K562 (cell line): Measurements from ENCODE around the gene ITPR1. TPM values are rescaled to one million over a fixed set of nuclear protein-coding genes. Genes with fewer than 3 reads are reported as not detected.

Experiments used
- GTF2A2 ChIP-seq: IDR thresholded peaks from 2 replicates; pipeline ENCODE4 v1.6.1; 2016; ENCODE audit warnings: mild to moderate bottlenecking, missing genetic modification characterization, missing compliant biosample characterization
- KLF6 ChIP-seq: fragments of 250-450 bp; sonication (Bioruptor Pico); IDR thresholded peaks from 2 replicates; pipeline ENCODE4 v1.4.0; 2020; ENCODE audit warnings: mild to moderate bottlenecking, moderate library complexity, borderline replicate concordance
- MAZ ChIP-seq, 2 experiments: fragments of 450-650 bp in 1 of 2; sonication (generic) in 1 of 2; formaldehyde crosslinking; IDR thresholded peaks in 1 of 2; conservative IDR thresholded peaks in 1 of 2; 2 replicates each; pipeline versions ENCODE4 v1.4.0 to v1.5.0; 2020; ENCODE audit warnings: mild to moderate bottlenecking in 1 of 2, missing genetic modification reagents in 1 of 2
- PTRF ChIP-seq: fragments of 450-650 bp; IDR thresholded peaks from 2 replicates; pipeline ENCODE4 v1.6.1; 2016; ENCODE audit warnings: mild to moderate bottlenecking, missing genetic modification characterization, missing compliant biosample characterization
- RAD21 ChIP-seq, 2 experiments: fragments of 250-450 bp in 1 of 2; fragments of 450-650 bp in 1 of 2; sonication (Bioruptor Pico) in 1 of 2; formaldehyde crosslinking in 1 of 2; IDR thresholded peaks in 1 of 2; conservative IDR thresholded peaks in 1 of 2; 2 replicates each; pipeline versions ENCODE4 v1.4.0 to v1.8.0; 2020 to 2022; ENCODE audit warnings: mild to moderate bottlenecking in 2 of 2, moderate library complexity in 1 of 2
- RFX7 ChIP-seq: fragments of 250-450 bp; sonication (Bioruptor Pico); IDR thresholded peaks from 2 replicates; pipeline ENCODE4 v1.5.1; 2021; ENCODE audit warnings: mild to moderate bottlenecking
- TAF1 ChIP-seq: IDR thresholded peaks from 2 replicates; pipeline ENCODE4 v1.6.1; 2011; ENCODE audit warnings: mild to moderate bottlenecking, low read length, moderate library complexity; ENCODE audit not compliant: insufficient read depth, control insufficient read depth, severe bottlenecking; ENCODE audit errors: extremely low read depth
- ZFP1 ChIP-seq: fragments of 450-650 bp; formaldehyde crosslinking; IDR thresholded peaks from 2 replicates; pipeline ENCODE4 v1.4.0; 2020; ENCODE audit warnings: mild to moderate bottlenecking, mixed read lengths
- ZNF175 ChIP-seq: fragments of 200-800 bp; sonication (Bioruptor generic); IDR thresholded peaks from 2 replicates; pipeline ENCODE4 v1.6.1; 2016; ENCODE audit warnings: low read depth, mild to moderate bottlenecking, missing genetic modification characterization, missing compliant biosample characterization
- ZNF197 ChIP-seq: fragments of 200-800 bp; sonication (Bioruptor generic); IDR thresholded peaks from 2 replicates; pipeline ENCODE4 v1.6.1; 2016; ENCODE audit warnings: low read depth, missing genetic modification characterization, missing compliant biosample characterization
- ZNF76 ChIP-seq: fragments of 250-450 bp; sonication (Bioruptor Pico); IDR thresholded peaks from 2 replicates; pipeline ENCODE4 v1.4.0; 2020; ENCODE audit warnings: mild to moderate bottlenecking, moderate library complexity, borderline replicate concordance
- polyA plus RNA-seq, 8 experiments: library from polyadenylated mRNA; depleted of rRNA in 4 of 8; stranded (reverse) in 5 of 8; unstranded in 3 of 8; fragments of >200 nt; fragmentation: Nextera tagmentation in 2 of 8; fragmentation: Illumina TruSeq in 1 of 8; extraction: Ambion mirVana in 2 of 8; extraction: Trizol in 1 of 8; gene quantifications; 2 replicates each; pipeline versions ENCODE4 v1.2.1 to v1.2.3, GENCODE V29; 2011 to 2014; ENCODE audit warnings: inconsistent platforms in 1 of 8, missing spikeins in 1 of 8
- total RNA-seq, 7 experiments: library from RNA; depleted of rRNA in 6 of 7; stranded (reverse); fragments of >200 nt in 6 of 7; fragmentation: Illumina TruSeq in 2 of 7; extraction: Trizol in 2 of 7; gene quantifications; 2 replicates each; pipeline versions ENCODE4 v1.2.1 to v1.2.3, GENCODE V29; 2011 to 2021; ENCODE audit warnings: low replicate concordance in 1 of 7
- TF ChIP-seq, protein P1 (sequence below): fragments of 450-650 bp; IDR thresholded peaks from 2 replicates; pipeline ENCODE4 v1.6.1; 2016
- TF ChIP-seq, protein P2 (sequence below), 2 experiments: fragments of 200-800 bp in 1 of 2; sonication (Bioruptor generic) in 1 of 2; sonication (generic) in 1 of 2; formaldehyde crosslinking in 1 of 2; IDR thresholded peaks in 1 of 2; conservative IDR thresholded peaks in 1 of 2; 2 replicates each; pipeline versions ENCODE4 v1.5.0 to v1.6.1; 2016 to 2020; ENCODE audit warnings: missing compliant biosample characterization in 1 of 2, missing genetic modification characterization in 1 of 2, missing genetic modification reagents in 1 of 2
- TF ChIP-seq, protein P3 (sequence below): fragments of 250-450 bp; sonication (Bioruptor Pico); IDR thresholded peaks from 2 replicates; pipeline ENCODE4 v1.4.0; 2020
- TF ChIP-seq, protein P4 (sequence below): fragments of 250-450 bp; sonication (Bioruptor Pico); IDR thresholded peaks from 2 replicates; pipeline ENCODE4 v1.5.1; 2021; ENCODE audit warnings: mild to moderate bottlenecking
- TF ChIP-seq, protein P5 (sequence below): fragments of 250-450 bp; sonication (Bioruptor Pico); IDR thresholded peaks from 2 replicates; pipeline ENCODE4 v1.8.0; 2021; ENCODE audit warnings: mild to moderate bottlenecking, moderate library complexity

Gene ITPR1
- total and polyA plus RNA-seq, 9 of the 15 experiments (the other 6 are each of a cell fraction or from before 2014, with no cell fraction given) = 22.4 to 40.0 (median 27.4) TPM

DNA sequence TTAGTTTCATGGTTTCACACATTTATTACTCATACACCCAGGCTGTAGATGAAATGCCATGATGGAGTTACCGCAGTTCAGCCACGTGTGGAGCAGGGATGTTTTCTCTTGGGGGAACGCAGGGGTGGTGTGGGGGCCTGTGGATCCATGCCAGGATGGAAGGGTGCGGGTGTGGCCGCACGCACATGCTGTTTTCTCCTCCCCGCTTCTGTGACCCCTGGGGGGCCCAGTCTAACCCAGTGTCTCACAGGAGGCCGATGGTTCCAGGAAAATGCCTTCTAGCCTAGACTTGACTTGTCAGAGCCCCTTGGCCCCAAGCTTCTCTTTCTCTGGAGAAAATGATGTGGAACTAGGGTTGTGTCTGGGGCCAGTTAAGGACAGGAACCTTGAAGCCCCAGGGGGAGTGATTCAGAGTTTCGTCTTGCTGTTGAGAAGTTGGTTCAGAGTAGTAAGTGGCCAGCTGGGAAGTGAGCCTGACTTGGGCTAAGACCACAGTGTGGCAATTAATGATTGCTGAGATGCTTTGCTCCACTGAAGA lies 245.7 kb downstream of the ITPR1 start (continued):
- TF ChIP-seq, protein P1, sequence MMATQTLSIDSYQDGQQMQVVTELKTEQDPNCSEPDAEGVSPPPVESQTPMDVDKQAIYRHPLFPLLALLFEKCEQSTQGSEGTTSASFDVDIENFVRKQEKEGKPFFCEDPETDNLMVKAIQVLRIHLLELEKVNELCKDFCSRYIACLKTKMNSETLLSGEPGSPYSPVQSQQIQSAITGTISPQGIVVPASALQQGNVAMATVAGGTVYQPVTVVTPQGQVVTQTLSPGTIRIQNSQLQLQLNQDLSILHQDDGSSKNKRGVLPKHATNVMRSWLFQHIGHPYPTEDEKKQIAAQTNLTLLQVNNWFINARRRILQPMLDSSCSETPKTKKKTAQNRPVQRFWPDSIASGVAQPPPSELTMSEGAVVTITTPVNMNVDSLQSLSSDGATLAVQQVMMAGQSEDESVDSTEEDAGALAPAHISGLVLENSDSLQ = no peak
- TF ChIP-seq MAZ (CRISPR knock-in tag; conservative IDR thresholded peaks at IDR 0.05 in 1 of 2, IDR thresholded peaks at IDR 0.05 in 1 of 2) (0 out of 4 replicates have a peak, but pooled peaks of 1 of the 2 experiments have one; percentile 21), PTRF (tag) (peak; percentile 60; the same call in 1 of the 2 replicates), KLF6 (CRISPR knock-in tag) (peak; percentile 90), GTF2A2 (tag) (0 out of 2 replicates have a peak, but pooled peaks have one; percentile 52), ZNF197 (CRISPR knock-in tag) (no peak), TAF1 (no peak), ZNF76 (peak; percentile 77; the same call in 1 of the 2 replicates), ZFP1 (CRISPR knock-in tag) (no peak), RAD21 (CRISPR knock-in tag; conservative IDR thresholded peaks at IDR 0.05 in 1 of 2, IDR thresholded peaks at IDR 0.05 in 1 of 2) (peak in 1 of 2 experiments; percentile 16; a peak in 1 of 4 replicates), RFX7 (CRISPR knock-in tag) (no peak), ZNF175 (CRISPR knock-in tag) (peak; percentile 80; the same call in 1 of the 2 replicates)
- TF ChIP-seq, protein P2, sequence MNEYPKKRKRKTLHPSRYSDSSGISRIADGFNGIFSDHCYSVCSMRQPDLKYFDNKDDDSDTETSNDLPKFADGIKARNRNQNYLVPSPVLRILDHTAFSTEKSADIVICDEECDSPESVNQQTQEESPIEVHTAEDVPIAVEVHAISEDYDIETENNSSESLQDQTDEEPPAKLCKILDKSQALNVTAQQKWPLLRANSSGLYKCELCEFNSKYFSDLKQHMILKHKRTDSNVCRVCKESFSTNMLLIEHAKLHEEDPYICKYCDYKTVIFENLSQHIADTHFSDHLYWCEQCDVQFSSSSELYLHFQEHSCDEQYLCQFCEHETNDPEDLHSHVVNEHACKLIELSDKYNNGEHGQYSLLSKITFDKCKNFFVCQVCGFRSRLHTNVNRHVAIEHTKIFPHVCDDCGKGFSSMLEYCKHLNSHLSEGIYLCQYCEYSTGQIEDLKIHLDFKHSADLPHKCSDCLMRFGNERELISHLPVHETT (CRISPR knock-in tag; conservative IDR thresholded peaks at IDR 0.05 in 1 of 2, IDR thresholded peaks at IDR 0.05 in 1 of 2) = 0 out of 4 replicates have a peak, but pooled peaks of 1 of the 2 experiments have one; percentile 15
- TF ChIP-seq, protein P3, sequence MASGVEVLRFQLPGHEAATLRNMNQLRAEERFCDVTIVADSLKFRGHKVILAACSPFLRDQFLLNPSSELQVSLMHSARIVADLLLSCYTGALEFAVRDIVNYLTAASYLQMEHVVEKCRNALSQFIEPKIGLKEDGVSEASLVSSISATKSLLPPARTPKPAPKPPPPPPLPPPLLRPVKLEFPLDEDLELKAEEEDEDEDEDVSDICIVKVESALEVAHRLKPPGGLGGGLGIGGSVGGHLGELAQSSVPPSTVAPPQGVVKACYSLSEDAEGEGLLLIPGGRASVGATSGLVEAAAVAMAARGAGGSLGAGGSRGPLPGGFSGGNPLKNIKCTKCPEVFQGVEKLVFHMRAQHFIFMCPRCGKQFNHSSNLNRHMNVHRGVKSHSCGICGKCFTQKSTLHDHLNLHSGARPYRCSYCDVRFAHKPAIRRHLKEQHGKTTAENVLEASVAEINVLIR (CRISPR knock-in tag) = peak; percentile 33; the same call in 1 of the 2 replicates
- TF ChIP-seq, protein P4, sequence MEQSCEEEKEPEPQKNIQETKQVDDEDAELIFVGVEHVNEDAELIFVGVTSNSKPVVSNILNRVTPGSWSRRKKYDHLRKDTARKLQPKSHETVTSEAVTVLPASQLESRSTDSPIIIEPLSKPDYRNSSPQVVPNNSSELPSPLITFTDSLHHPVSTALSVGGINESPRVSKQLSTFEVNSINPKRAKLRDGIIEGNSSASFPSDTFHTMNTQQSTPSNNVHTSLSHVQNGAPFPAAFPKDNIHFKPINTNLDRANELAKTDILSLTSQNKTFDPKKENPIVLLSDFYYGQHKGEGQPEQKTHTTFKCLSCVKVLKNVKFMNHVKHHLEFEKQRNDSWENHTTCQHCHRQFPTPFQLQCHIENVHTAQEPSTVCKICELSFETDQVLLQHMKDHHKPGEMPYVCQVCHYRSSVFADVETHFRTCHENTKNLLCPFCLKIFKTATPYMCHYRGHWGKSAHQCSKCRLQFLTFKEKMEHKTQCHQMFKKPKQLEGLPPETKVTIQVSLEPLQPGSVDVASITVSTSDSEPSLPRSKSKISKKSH (CRISPR knock-in tag) = no peak
- TF ChIP-seq, protein P5, sequence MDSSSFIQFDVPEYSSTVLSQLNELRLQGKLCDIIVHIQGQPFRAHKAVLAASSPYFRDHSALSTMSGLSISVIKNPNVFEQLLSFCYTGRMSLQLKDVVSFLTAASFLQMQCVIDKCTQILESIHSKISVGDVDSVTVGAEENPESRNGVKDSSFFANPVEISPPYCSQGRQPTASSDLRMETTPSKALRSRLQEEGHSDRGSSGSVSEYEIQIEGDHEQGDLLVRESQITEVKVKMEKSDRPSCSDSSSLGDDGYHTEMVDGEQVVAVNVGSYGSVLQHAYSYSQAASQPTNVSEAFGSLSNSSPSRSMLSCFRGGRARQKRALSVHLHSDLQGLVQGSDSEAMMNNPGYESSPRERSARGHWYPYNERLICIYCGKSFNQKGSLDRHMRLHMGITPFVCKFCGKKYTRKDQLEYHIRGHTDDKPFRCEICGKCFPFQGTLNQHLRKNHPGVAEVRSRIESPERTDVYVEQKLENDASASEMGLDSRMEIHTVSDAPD (CRISPR knock-in tag) = peak; percentile 39; the same call in 1 of the 2 replicates
